Peyer's patch (tissue), 4 donors: ENCODE measurements around the gene MPPED1. TPM values are rescaled to one million over a fixed set of nuclear protein-coding genes. Genes with fewer than 3 reads are reported as not detected.

ENCODE experiments used
- DNase-seq, 3 donors: peaks; one replicate each; pipeline ENCODE4 v3.0.0-alpha.2; 2017 to 2019
- H3K27ac ChIP-seq, 4 donors: fragments of 200-600 bp; sonication (generic); one replicate each; pipeline ENCODE4 v1.5.1; 2016 to 2019
- H3K27me3 ChIP-seq, 2 donors: fragments of 200-600 bp; sonication (generic); one replicate each; pipeline ENCODE4 v1.5.1; 2019
- H3K36me3 ChIP-seq, 3 donors: fragments of 200-600 bp; sonication (generic); one replicate each; pipeline ENCODE4 v1.5.1; 2016 to 2019
- H3K4me1 ChIP-seq, 4 donors: fragments of 200-600 bp; sonication (generic); one replicate each; pipeline ENCODE4 v1.5.1; 2016 to 2019
- H3K4me3 ChIP-seq, 4 donors: fragments of 200-600 bp; sonication (generic); 1 replicate in 3 of 4; 2 replicates in 1 of 4; pipeline ENCODE4 v1.5.1; 2016 to 2019; ENCODE audit warnings: mild to moderate bottlenecking in 1 of 4
- H3K9me3 ChIP-seq, 4 donors: fragments of 200-600 bp; sonication (generic); one replicate each; pipeline ENCODE4 v1.5.1; 2016 to 2019; ENCODE audit warnings: mild to moderate bottlenecking in 1 of 4
- POLR2A ChIP-seq, 2 donors: fragments of 450-650 bp; IDR thresholded peaks; one replicate each; pipeline ENCODE4 v1.5.1; 2017; ENCODE audit warnings: antibody characterized with exemption in 2 of 2, mild to moderate bottlenecking in 2 of 2, moderate library complexity in 2 of 2
- total RNA-seq, 4 donors: library from RNA; depleted of rRNA; stranded (reverse); fragments of >200 nt; gene quantifications; one replicate each; pipeline ENCODE4 v1.1.0, GENCODE V29; 2016
- TF ChIP-seq, protein P1 (sequence below), 6 experiments: fragments of 450-650 bp in 4 of 6; fragments of 200-600 bp in 2 of 6; sonication (generic) in 1 of 6; IDR thresholded peaks; one replicate each; pipeline ENCODE4 v1.5.1; 2017 to 2019; ENCODE audit warnings: antibody characterized with exemption in 6 of 6, mild to moderate bottlenecking in 3 of 6, moderate library complexity in 1 of 6

Gene MPPED1
- total RNA-seq, 4 donors from 2014 or later: not detected

DNA sequence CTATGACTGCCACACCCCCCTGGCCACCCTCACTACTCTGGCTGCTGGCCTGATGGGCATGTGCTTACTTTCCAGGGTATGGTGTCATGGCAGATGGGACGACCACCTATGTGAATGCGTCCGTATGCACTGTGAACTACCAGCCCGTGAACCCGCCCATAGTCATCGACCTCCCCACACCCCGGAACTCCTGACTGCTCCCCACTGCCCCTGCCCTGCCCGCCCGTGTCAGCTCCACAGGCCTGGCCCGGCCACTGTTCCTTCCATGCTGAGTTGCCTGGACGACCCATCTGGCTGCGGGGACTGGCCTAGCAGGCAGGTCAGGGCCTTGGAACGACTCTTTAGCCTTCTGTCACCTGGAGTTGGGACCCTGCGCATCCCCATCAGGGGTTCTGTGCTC lies 93.6 kb downstream of the MPPED1 start:
- H3K4me3 ChIP-seq: no peak overlapping the region
- DNase-seq: peak in 1 of 3 donors; percentile 21
- H3K27me3 ChIP-seq: no peaks in the 10 kb centered on the region
- no peak overlapping the region for H3K27ac ChIP-seq
- H3K4me1 ChIP-seq: no peaks in the 10 kb centered on the region
- H3K9me3 ChIP-seq: no peaks in the 10 kb centered on the region
- TF ChIP-seq, protein P1, sequence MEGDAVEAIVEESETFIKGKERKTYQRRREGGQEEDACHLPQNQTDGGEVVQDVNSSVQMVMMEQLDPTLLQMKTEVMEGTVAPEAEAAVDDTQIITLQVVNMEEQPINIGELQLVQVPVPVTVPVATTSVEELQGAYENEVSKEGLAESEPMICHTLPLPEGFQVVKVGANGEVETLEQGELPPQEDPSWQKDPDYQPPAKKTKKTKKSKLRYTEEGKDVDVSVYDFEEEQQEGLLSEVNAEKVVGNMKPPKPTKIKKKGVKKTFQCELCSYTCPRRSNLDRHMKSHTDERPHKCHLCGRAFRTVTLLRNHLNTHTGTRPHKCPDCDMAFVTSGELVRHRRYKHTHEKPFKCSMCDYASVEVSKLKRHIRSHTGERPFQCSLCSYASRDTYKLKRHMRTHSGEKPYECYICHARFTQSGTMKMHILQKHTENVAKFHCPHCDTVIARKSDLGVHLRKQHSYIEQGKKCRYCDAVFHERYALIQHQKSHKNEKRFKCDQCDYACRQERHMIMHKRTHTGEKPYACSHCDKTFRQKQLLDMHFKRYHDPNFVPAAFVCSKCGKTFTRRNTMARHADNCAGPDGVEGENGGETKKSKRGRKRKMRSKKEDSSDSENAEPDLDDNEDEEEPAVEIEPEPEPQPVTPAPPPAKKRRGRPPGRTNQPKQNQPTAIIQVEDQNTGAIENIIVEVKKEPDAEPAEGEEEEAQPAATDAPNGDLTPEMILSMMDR (IDR thresholded peaks at IDR 0.05): no peak
- no peak for TF ChIP-seq POLR2A (IDR thresholded peaks at IDR 0.05)
- no peaks in the 10 kb centered on the region for H3K36me3 ChIP-seq

DNA sequence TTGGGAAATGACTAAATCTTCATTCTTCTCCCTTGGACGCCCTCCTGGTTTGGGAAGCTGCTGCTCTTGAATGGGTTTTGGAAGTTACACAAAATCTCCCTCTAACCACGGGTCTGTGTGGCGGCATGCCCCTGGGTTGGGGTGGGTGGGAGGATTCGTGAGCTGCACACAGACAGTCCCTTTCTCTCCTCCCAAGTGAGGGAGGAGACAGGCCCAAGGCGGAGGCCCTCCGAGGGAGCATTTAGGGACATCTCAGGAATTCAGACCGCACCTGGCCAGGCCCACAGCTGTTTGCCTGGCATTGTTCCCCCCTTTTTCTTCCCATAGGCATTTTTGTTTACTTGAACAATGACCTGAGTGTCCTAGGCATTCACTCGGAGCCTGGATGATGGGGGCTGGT lies 94.1 kb downstream of the MPPED1 start:
- Histone ChIP-seq H3K27me3 (no peaks in the 10 kb centered on the region), H3K27ac (no peak overlapping the region), H3K36me3 (no peaks in the 10 kb centered on the region), H3K9me3 (no peaks in the 10 kb centered on the region), H3K4me1 (no peaks in the 10 kb centered on the region), H3K4me3 (no peak overlapping the region)
- no peak for DNase-seq
- TF ChIP-seq POLR2A (IDR thresholded peaks at IDR 0.05): no peak
- TF ChIP-seq, protein P1 (IDR thresholded peaks at IDR 0.05): no peak

DNA sequence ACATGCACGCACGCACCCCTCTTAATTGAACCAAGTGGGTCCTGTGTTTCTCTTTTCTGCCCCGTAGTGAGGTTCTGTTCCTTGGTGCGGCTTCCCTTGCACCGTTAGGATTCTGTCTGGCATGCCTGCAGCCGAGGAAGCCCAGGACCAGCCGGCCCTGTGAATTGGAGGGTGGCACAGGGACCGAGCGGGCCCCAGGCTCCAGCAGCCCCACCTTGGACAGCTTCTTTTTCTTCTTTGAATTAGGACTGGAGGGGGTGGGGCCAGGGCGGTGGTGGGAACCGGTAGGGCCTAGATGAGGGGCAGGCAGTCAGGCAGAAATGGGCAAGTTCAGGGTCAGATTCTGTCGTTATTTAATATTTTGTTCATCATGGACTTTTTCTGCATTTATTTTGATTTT lies 94.7 kb downstream of the MPPED1 start:
- H3K4me3 ChIP-seq: no peak overlapping the region
- no peaks in the 10 kb centered on the region for H3K9me3 ChIP-seq
- no peak overlapping the region for H3K27ac ChIP-seq
- no peaks in the 10 kb centered on the region for H3K4me1 ChIP-seq
- H3K36me3 ChIP-seq: no peaks in the 10 kb centered on the region
- no peak for DNase-seq
- TF ChIP-seq POLR2A (IDR thresholded peaks at IDR 0.05): no peak
- TF ChIP-seq, protein P1 (IDR thresholded peaks at IDR 0.05): no peak
- no peaks in the 10 kb centered on the region for H3K27me3 ChIP-seq

DNA sequence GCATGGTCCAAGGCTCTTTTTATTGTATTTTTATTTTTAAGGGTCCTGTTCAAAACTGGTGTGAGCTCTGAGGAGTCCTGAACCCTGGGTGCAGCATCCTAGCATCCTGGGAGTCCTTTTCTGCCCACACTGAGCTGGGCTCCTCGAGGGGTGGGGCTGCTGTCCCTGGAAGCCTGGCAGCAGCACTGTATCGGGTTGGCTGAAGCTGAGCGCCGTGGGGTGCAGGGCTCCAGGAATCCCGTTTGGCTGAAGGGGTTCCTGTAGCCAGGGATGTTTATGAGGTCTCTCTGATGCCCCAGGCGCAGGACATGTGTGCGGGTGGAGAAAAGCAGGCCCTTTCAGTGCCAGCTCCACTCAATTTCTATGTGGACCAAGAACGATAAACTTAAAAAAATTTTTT lies 95.4 kb downstream of the MPPED1 start:
- H3K27me3 ChIP-seq: no peaks in the 10 kb centered on the region
- no peak overlapping the region for H3K4me3 ChIP-seq
- no peaks in the 10 kb centered on the region for H3K4me1 ChIP-seq
- DNase-seq: peak in 1 of 3 donors; percentile 22
- TF ChIP-seq, protein P1 (IDR thresholded peaks at IDR 0.05): no peak
- TF ChIP-seq POLR2A (IDR thresholded peaks at IDR 0.05): no peak
- H3K9me3 ChIP-seq: no peaks in the 10 kb centered on the region
- H3K36me3 ChIP-seq: no peaks in the 10 kb centered on the region
- no peak overlapping the region for H3K27ac ChIP-seq

DNA sequence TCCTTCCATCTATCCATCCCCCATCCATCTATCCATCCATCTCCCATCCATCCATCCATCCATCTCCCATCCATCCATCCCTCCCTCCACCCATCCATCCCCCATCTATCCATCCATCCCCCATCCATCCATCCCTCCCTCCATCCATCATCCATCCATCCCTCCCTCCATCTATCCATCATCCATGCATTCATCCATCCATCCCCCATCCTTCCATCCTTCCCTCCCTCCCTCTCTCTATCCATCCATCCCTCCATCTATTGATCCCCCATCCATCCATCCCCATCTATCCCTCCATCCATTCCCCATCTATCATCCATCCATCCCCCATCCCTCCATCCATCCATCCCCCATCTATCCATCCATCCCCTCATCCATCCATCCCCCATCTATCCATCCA lies 96.7 kb downstream of the MPPED1 start:
- Histone ChIP-seq H3K4me1 (no peaks in the 10 kb centered on the region), H3K36me3 (no peaks in the 10 kb centered on the region), H3K27me3 (no peaks in the 10 kb centered on the region), H3K27ac (no peak overlapping the region), H3K4me3 (no peak overlapping the region), H3K9me3 (no peaks in the 10 kb centered on the region)
- DNase-seq: no peak
- TF ChIP-seq POLR2A (IDR thresholded peaks at IDR 0.05): no peak
- TF ChIP-seq, protein P1 (IDR thresholded peaks at IDR 0.05): no peak

DNA sequence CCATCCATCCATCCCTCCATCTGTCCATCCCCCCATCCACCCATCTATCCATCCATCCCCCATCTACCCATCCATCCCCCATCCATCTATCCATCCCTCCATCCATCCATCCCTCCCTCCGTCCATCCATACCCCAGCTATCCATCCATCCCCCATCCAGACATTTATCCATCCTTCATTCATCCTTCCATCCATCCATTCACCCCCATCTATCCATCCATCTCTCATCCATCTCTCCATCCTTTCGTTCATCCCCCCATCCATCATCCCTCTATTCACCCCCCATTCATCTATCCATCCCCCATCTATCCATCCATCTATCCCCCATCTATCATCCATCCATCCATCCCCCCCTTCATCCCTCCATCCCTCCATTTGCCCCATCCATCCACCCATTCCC lies 97.5 kb downstream of the MPPED1 start:
- H3K36me3 ChIP-seq: no peaks in the 10 kb centered on the region
- no peak overlapping the region for H3K27ac ChIP-seq
- H3K9me3 ChIP-seq: no peaks in the 10 kb centered on the region
- no peak overlapping the region for H3K4me3 ChIP-seq
- DNase-seq: no peak
- TF ChIP-seq, protein P1 (IDR thresholded peaks at IDR 0.05): no peak
- no peak for TF ChIP-seq POLR2A (IDR thresholded peaks at IDR 0.05)
- H3K27me3 ChIP-seq: no peaks in the 10 kb centered on the region
- no peaks in the 10 kb centered on the region for H3K4me1 ChIP-seq
